Measurements from ENCODE around the gene HIBCH.

The HIBCH gene

DNA sequence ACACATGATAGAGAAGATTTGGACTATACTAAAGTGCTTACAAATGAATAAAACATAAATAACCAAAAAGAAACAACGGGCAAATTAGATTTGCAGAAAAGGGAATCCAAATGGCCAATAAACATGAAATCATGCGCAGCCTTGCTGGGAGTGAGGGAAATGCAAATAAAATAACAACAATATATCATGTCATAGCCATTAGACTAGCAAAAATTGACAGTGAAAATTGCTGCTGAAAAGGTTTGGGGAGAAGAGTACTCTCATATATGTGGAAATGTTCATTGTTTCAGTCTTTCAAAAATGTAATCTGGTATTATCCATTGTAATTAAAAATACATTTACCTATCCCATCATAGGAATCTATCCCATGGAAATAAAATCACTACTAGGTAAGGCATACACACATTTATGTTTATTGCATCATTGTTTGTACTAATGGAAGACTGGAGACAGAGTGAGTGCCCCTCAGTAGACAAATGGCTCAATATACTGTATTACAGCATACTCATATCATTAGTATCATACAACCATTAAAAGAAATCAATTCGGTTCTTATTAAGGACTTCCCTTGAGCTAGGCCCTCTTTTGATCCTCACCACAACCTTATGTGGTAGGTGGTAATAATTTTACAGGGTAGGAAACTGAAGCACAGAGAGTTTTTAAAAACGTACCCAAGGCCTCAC is 163.0 kb downstream of the HIBCH start:
- DNase-seq (ENCODE audit: low spot score) = no peak
- in situ Hi-C loops (cut with MboI; ENCODE audit: low sequenced_read_pairs, unreplicated experiment) = no loop called here
- TF ChIP-seq, protein P1, sequence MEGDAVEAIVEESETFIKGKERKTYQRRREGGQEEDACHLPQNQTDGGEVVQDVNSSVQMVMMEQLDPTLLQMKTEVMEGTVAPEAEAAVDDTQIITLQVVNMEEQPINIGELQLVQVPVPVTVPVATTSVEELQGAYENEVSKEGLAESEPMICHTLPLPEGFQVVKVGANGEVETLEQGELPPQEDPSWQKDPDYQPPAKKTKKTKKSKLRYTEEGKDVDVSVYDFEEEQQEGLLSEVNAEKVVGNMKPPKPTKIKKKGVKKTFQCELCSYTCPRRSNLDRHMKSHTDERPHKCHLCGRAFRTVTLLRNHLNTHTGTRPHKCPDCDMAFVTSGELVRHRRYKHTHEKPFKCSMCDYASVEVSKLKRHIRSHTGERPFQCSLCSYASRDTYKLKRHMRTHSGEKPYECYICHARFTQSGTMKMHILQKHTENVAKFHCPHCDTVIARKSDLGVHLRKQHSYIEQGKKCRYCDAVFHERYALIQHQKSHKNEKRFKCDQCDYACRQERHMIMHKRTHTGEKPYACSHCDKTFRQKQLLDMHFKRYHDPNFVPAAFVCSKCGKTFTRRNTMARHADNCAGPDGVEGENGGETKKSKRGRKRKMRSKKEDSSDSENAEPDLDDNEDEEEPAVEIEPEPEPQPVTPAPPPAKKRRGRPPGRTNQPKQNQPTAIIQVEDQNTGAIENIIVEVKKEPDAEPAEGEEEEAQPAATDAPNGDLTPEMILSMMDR (IDR thresholded peaks at IDR 0.05; ENCODE audit: borderline replicate concordance, control extremely low read depth, extremely low read depth, insufficient read depth, missing control alignments) = no peak

All from GM13976 (cell line).